NCI-H1048 (cell line): ENCODE results near the gene FBXO28.

Source experiments
- DNase-seq: peaks from one replicate; lab custom pipeline; 2025; lab: John Stamatoyannopoulos, UW

The FBXO28 gene

DNA sequence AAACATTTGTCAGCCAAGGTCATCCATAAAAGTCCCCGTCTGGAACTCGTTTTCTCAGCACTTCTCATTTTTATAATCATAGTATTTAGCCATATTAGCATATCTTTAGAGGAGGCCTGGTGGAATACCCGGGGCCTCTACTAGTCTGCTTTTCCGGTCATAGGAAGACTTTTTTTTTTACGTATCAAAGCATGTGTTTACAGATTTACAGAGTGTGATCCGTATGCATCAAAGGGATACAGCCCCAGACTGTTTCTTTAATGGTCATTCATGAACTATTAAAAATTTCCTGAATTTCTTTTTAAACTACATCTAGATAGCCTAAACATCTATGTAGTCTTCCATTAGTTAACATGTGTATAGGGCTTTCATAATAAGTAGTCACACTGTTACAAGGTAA is 45.6 kb downstream of the FBXO28 start:
- DNase-seq = no peak

DNA sequence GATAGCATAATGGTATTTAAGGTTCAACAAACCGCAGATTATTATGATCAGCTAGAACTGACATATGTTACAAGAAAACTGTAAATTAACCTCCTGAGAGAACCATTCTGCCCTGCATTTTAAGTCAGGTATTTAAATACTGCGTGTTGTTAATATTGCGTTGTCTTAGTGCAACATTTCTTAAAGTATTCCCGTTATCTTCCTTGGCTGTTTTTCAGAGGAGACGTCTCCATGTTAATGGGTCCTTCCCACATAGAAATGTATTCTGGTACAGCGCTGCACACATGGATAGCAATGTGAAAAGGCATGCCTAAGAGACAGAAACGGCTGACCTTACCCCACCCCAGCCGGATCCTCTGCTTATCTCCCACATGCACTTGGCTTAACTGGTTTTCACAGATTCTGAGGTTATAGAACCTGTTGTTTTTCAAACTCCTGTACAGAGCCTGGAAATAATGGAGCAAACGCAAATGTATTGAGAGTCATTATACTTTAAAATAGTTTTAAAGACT is 46.3 kb downstream of the FBXO28 start:
- DNase-seq = no peak

DNA sequence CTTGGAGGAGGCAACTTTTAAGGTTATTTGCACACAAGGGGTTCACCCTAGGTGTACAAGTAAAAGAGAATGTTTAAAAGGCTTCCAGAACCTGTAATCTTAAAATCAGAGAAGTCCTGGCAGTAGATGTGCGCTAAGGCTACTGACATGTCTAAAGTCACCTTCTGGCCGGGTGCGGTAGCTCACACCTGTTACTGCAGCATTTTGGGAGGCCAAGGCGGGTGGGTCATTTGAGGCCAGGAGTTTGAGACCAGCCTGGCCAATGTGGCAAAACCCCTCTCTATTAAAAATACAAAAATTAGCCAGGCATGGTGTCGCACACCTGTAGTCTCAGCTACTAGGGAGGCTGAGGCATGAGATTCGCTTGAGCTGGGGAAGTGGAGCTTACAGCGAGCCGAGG is 48.9 kb downstream of the FBXO28 start:
- DNase-seq = no peak

DNA sequence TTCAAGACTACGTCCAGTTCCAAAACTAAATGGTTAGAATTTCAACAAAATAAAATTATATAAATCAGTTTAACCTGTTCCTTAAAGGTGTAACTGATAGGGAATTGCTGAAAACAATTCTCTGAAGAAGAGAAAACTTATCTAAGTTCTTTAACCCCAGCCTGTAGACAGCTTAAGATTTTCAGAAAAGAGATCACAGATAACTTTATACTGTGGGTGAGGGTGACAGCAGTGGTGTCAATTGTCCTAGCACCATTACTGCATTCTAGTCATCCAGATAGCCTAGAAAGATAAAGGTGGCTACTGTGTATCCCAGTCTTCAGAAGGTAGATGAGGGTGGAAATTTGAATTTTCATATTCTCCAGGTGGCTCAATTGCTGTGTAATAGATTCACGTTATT is 49.4 kb downstream of the FBXO28 start:
- DNase-seq = no peak

DNA sequence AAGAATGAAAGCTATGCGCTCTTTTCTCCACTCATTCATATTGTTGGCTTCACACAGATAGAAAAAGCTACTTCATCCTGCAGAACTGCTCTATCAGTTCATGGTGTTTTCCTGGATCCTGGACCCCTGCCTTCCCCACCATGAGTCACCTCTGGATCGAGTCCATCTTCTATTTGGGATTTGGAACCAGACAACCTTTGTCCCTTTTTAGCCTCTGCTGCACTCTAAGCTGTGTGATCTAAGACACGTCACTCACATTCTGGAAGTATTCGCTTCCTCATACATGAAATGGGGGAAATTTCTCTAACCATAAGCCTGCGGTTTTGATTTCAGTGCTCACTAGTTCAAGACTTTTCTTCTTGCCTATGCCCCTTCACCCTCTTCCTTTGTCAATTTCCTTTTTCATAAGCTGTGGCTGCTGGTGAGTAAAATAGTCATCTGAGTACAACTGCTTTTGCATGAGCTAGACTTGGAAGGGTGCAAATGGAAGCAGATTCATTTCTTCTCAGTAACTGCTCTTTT is 55.0 kb downstream of the FBXO28 start:
- no peak for DNase-seq

DNA sequence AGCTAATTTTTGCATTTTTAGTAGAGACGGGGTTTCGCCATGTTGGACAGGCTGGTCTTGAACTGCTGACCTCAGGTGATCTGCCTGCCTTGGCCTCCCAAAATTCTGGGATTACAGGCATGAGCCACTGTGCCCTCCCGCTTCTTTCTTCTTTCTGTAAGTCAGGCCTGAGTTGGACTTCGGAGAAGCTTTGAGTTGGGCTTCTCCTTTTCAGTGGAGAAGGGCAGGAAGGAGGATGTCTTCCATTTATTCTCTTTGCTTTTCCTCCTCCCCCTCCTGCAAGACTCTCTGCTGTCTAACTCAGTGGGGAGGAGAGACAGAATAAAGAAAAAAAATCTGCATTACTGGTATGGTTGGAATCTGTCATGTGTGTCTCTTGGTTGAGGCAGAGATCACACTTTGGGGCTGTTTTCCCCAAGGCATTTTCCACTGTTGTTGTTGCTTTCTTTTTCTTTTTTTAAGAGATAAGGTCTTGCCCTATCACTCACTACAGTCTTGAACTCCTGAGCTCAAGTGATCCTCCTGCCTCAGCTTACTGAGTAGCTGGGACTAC is 55.9 kb downstream of the FBXO28 start:
- DNase-seq = no peak

DNA sequence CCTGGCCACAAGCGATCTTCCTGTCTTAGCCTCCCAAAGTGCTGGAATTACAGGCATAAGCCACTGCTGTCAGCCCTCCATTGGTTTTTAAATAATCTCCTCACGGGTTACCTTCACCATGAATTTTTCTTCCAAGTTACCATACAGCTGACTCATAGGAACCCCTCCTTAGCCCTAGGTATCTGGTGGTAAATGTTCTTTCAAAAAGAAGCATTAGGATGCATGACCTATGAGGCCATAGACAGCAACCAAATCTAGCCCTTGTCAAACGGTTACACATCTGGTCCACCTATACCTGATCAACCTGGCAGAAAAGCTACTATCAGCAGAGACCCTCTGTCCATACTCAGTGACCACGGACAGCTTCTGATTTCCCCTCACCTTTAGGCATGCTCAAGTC is 56.4 kb downstream of the FBXO28 start:
- DNase-seq = no peak

DNA sequence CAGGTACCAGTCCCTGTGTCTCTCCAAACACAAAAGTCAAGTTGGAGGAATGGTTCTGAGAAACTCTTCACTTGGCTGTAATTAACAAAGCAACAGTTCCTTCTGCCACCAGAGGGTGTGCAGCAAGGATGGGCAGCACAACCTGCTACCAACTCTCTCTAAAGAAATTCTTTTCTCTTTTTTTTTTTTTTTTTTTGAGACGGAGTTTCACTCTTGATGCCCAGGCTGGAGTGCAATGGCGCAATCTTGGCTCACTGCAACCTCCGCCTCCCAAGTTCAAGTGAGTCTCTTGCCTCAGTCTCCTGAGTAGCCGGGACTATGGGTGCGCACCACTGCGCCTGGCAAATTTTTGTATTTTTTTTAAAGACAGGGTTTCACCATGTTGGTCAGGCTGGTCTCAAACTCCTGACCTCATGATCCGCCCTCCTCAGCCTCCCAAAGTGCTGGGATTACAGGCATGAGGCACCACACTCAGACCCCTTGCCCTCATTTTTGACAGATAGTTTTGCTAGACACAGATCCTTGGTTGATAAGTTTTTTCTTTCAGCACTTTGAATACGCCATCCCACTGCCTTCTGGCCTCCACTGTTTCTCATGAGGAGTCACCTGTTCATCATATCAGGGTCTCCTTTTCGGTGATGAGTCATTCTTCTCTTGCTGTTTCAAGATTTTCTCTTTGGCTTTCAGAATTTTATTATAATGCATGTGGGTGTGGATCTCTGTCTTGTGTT is 57.0 kb downstream of the FBXO28 start:
- DNase-seq = no peak

DNA sequence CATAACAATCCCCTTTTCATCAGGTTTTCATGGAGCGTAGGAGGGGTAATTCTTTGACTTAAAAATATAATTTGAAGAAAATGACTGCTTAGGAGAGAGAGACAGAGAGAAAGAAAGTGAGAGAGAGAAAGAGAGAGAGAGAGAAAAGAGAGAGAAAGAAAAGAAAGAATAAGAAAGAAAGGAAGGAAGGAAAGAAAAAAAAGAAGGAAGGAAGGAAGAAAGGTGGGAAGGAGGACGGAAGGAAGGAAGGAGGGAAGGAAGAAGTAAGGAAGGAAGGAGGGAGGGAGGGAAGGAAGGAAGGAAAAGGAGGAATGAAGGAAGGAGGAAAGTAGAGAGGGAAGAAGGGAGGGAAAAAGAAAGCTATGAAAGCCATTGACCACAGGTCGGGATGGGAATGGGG is 58.3 kb downstream of the FBXO28 start:
- DNase-seq = no peak

DNA sequence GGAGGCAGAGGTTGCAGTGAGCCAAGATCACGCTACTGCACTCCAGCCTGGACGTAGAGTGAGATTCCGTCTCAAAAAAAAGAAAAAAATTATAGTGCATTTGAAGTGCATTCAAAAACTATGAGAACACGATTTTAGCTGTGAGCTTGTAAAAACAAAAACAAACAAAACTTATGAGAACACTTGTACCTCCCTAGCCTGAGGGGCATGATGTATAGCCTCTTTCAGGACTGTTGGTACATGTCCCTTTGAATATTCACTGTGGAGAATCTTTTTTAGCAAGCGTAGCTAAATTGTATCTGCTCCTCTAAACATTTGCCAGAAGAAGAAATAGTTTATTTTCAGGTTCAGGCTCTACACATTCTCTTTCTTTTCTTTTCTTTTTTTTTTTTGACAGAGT is 59.6 kb downstream of the FBXO28 start:
- no peak for DNase-seq

DNA sequence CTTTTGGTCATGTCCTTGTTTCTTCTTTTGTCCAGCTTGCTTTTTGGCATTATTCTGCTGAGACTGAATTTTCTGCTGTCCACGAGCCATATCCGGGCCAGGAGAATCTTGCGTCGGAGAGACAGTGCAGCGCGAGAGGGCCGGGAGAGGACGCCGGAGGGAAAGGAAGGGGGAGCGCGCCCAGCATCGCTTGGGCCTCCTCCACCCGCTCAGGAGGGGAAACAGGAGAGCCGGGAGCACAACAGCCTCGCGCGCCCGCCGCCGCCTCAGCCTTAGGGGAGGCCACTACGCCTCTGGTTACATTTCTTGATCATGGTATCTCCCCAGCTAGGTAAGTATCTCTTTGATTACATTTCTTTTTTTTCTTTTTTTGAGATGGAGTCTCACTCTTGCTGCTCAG is 61.7 kb downstream of the FBXO28 start:
- DNase-seq = no peak

DNA sequence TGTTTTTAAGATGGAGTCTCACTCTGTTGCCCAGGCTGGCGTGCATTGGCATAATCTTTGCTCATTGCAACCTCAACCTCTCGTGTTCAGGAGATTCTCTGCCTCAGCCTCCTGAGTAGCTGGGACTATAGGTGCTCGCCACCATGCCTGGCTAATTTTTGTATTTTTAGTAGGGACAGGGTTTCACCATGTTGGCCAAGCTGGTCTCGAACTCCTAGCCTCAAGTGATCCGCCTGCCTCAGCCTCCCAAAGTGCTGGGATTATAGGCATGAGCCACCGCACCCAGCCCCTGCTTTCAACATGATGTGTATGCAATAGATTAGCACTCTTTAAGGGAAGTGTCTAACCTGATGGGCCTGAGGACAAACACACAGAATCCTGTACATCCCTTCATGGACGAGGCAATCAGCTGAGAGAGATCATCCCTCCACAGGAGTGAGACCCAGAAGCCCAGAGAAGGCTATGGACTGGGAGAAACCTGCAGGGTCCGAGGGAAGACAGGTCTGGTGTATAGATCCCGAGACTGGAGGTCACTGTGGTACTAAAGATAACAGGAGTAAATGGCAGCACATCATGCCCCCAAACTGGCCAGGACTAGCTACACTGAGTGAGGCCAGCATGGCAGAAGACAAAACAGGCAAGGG is 63.6 kb downstream of the FBXO28 start:
- no peak for DNase-seq

DNA sequence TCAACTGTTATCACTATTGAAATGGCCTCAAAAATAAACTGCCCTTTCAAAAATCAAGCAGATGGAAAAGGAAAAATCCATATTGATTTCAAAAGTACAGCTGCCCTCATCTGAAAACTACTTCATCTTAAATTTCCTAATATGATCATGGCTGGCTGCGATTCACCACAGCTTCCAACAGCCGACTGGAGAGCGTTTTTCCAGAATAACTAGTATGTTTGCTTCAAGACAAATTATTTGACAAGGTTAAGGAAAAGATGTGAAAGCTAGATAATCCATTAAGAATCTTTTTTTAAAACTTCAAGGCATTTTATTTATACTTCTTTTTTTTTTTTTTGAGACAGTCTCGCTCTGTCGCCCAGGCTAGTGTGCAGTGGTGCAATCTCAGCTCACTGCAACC is 65.0 kb downstream of the FBXO28 start:
- no peak for DNase-seq

DNA sequence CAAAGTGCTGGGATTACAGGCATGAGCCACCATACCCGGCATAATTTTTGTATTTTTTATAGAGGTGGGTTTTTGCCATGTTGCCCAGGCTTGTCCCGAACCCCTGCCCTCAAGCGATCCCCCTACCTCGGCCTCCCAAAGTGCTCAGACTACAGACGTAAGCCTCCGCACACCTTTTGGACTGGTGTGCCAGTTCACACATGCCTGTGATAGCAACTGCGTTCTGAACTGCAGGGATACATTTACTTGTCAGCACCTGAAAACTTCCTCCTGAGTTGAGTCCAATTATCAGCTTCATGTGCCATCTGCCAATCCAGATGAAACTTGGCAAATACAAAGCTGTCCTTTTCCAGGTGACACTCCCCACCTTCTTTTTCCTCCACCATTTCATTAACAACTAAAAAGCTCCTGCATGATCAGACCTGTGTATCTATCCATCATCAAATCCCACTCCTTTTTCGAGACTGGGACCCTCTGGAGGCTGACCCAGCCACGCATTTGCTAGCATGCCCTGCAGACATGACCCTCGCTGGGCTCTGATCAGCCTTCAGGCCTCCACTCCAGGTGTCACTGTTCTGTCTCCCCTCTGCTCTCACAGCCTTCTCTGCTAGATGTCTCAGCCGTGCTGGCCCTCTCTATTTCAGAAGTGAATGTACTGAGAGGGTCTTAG is 67.0 kb downstream of the FBXO28 start:
- no peak for DNase-seq

DNA sequence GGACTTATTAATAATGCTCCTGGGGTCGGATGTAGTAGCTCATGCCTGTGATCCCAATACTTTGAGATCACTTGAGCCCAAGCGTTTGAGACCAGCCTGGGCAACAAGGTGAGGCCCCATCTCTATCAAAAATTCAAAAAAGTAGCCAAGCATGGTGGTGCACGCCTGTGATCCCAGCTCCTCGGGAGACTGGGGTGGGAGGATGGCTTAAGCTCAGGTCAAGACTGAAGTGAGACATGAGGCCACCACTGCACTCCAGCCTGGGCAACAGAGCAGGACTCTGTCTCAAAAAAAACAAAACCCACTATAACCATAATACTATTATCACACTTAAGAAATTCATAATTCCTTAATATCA is 67.5 kb downstream of the FBXO28 start:
- DNase-seq = no peak

DNA sequence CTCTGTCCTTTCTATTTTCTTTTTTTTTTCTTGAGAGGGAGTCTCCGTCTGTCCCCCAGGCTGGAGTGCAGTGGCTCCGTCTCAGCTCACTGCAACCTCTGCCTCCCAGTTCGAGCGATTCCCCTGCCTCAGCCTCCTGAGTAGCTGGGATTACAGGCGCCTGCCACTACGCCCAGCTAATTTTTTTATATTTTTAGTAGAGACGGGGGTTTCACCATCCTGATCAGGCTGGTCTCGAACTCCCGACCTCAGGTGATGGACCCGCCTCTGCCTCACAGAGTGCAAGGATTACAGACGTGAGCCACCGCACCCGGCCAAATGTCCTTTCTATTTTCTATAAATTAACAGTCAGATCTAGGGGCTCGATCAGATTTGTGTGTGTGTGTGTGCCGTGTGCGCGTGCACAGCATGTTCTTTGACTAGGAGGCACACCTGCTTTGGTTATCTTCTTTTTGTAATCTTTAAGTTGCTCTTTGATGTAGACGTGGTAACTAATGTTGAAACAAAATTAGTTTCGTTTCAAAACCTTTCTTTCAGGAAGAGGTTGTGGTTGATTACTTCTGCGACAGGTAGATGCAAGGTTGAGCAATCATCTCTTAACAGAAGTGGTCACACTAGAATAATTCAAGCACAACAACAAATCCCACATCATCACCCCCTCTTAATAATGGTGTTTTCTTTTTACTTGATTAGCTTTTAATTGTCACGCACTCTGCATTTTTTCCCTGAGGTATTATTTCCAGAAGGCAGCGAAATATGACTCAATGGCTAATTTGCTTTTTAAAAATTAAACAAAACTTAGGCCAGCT is 68.3 kb downstream of the FBXO28 start:
- no peak for DNase-seq

DNA sequence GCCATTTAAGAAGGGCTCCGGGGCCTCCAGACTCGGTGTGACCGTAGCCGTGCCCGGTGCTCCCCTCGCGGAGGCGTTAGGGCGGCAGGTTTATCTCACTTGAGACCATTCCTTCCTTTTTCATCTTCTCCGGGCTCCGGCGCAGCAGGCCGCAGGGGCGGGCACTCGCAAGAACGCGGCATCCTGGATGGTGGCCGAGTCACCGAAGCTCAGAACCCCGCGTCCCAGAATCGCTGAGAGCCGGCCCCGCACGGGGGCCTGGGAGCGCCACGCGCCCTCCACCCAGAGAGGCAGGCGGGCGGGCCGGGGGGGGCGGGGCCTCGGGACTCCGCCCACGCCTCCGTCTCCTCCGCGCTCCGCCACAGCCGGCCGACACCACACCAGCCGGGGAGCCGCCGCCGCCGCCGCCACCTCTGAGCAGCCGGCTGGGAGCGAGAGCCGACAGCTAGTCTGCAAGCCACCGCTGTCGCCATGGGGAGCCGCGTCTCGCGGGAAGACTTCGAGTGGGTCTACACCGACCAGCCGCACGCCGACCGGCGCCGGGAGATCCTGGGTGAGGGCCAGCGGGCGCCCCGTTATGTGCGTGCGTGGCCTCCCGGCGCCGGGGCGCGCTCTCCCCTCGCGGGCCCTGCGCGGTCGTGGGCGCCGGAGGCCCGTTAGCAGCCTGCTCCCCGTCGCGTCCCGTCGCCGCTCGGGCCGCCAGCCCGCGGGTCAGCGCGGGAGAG is 69.1 kb downstream of the FBXO28 start, which contains the start of gene DEGS1:
Gene DEGS1 (plus strand): TSS at position 375 of the 725 bp plus-strand sequence. CDS start 97 bp downstream, at position 472.
- DNase-seq = peak; percentile 86

DNA sequence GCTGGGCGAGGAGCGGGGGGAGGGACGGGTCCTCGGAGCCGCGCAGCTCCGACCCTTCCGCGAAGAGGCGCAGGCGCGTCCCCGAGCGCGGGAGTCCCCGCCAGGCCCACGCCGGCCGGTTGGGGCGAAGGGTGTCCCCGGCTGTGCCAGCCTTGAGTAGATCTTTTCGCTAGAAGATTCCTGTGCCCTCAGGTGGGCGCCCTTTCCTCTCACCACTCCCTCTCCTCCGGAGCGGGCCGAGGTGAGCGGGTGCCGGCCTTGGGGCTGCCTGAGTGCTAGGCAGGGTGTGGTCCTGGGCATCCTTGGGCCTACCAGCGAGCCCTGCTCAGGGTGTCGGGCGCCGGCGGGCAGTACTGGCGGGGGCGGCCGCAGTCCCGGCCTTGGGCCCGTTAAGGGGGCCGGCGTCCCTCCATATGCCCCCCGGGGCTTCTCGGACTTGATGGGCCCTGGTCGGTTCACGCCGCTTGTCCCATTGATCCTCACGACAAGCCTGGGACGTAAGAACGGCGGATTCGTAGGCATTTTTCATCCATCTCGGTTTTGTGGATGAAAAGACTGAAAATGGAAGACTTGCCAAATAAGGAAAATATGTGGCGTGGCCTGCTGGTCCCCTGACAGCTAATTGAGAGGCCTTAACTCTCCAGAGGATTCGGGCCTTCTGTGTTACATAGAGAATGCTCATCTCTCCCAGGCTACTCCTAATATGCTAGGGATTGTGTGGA is 69.8 kb downstream of the FBXO28 start:
- no peak for DNase-seq

DNA sequence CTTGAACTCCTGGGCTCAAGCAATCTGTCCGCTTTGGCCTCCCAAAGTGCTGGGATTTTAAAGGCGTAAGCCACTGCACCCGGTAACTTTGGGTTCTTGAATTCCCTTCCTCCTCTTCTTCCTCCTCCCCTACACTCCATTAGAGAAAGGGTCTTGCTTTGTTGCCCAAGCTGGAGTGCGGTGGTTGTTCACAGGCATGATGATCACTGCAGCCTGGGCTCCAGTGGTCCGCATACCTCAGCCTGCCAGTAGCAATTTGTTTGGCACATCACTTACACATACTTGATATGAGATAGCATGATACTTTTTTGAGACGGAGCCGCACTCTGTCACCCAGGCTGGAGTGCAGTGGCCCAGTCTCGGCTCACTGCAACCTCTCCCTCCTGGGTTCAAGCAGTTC is 71.3 kb downstream of the FBXO28 start:
- no peak for DNase-seq

DNA sequence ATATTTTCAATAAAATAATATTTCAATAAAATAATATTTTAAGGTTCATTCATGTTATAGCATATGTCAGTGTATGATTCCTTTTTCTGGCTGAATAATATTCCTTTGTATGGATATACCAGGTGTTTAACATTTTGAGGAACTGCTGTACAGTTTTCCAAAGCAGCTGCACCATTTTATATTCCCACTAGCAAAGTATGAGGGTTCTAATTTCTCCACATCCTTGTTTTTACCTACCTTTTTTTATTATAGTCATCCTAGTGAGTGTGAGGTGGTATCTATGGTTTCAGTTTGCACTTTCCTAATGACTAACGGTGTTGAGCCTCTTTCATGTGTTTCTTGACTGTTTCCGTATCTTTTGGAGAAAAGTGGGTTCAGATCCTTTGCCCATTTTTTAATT is 74.4 kb downstream of the FBXO28 start:
- no peak for DNase-seq
